Karpas-422 (cell line): Measurements from ENCODE around the gene ILDR2. TPM values are rescaled to one million over a fixed set of nuclear protein-coding genes. Genes with fewer than 3 reads are reported as not detected.

Experiments used
- DNase-seq: peaks from one replicate; pipeline ENCODE4 v3.0.0-alpha.2; 2015
- H2AFZ ChIP-seq: fragments of 200-600 bp; sonication (generic); 2 replicates; pipeline ENCODE4 v1.6.1; 2014; ENCODE audit warnings: antibody characterized with exemption, low read length, mixed read lengths
- H3K27ac ChIP-seq: fragments of 200-600 bp; sonication (generic); 2 replicates; pipeline ENCODE4 v1.5.1; 2014; ENCODE audit warnings: mild to moderate bottlenecking, low read length, moderate library complexity
- H3K27me3 ChIP-seq: fragments of 200-600 bp; sonication (generic); 2 replicates; pipeline ENCODE4 v1.6.1; 2014; ENCODE audit warnings: low read length, mixed read lengths
- H3K36me3 ChIP-seq: fragments of 200-600 bp; sonication (generic); 2 replicates; pipeline ENCODE4 v1.6.1; 2014; ENCODE audit warnings: low read length, mixed read lengths; ENCODE audit not compliant: insufficient read depth
- H3K4me1 ChIP-seq: fragments of 200-600 bp; sonication (generic); 2 replicates; pipeline ENCODE4 v1.6.1; 2014; ENCODE audit warnings: mild to moderate bottlenecking, low read length, mixed read lengths
- H3K4me2 ChIP-seq: fragments of 200-600 bp; sonication (generic); 2 replicates; pipeline ENCODE4 v1.6.1; 2014; ENCODE audit warnings: low read length, low read depth, mild to moderate bottlenecking; ENCODE audit not compliant: poor library complexity, severe bottlenecking
- H3K4me3 ChIP-seq: fragments of 200-600 bp; sonication (generic); 2 replicates; pipeline ENCODE4 v1.5.1; 2014; ENCODE audit warnings: mild to moderate bottlenecking, antibody characterized with exemption, low read length, mixed read lengths
- H3K79me2 ChIP-seq: fragments of 200-600 bp; sonication (generic); 2 replicates; pipeline ENCODE4 v1.6.1; 2014; ENCODE audit warnings: mild to moderate bottlenecking, low read length, mixed read lengths
- H3K9ac ChIP-seq: fragments of 200-600 bp; sonication (generic); 2 replicates; pipeline ENCODE4 v1.6.0; 2014; ENCODE audit warnings: low read length
- H3K9me2 ChIP-seq: fragments of 200-600 bp; sonication (generic), shearing (Covaris generic); replicated peaks from 2 replicates; pipeline ENCODE4 v1.6.0; 2014; ENCODE audit warnings: mild to moderate bottlenecking, low read length, moderate library complexity; ENCODE audit not compliant: insufficient read depth
- H3K9me3 ChIP-seq: fragments of 300-700, 200-600 bp; sonication (generic); 2 replicates; pipeline ENCODE4 v1.6.1; 2014; ENCODE audit warnings: low read length, mixed read lengths
- H4K20me1 ChIP-seq: fragments of 200-600 bp; sonication (generic); 2 replicates; pipeline ENCODE4 v1.6.1; 2014; ENCODE audit warnings: mild to moderate bottlenecking, antibody characterized with exemption, low read length, low read depth; ENCODE audit not compliant: insufficient read depth
- total RNA-seq: library from RNA; depleted of rRNA; stranded (reverse); fragments of >200 nt; shearing (Covaris generic); gene quantifications from 2 replicates; pipeline ENCODE4 v1.2.3, GENCODE V29; 2014; ENCODE audit warnings: low replicate concordance

The ILDR2 gene
- total RNA-seq, 1 experiment from 2014 or later: 30.7 TPM

- Histone ChIP-seq H3K9me3 (no peaks in the 10 kb centered on the region), H3K27ac (peak overlapping the region; percentile 27; the same call in 1 of the 2 replicates), H3K79me2 (no peaks in the 10 kb centered on the region), H4K20me1 (no peaks in the 10 kb centered on the region), H3K4me2 (no peak overlapping the region), H3K9me2 (no peaks in the 10 kb centered on the region), H3K4me1 (peaks cover 23% of the 10 kb centered on the region), H2AFZ (no peak overlapping the region), H3K9ac (no peak overlapping the region), H3K4me3 (no peak overlapping the region), H3K27me3 (no peaks in the 10 kb centered on the region), H3K36me3 (no peaks in the 10 kb centered on the region; the same call in 1 of the 2 replicates)
- DNase-seq: no peak
Measured at GRCh38 chr1:166925810-166926478, 49.4 kb downstream of the ILDR2 start.

- H3K4me3 ChIP-seq: no peak overlapping the region
- no peak overlapping the region for H3K9ac ChIP-seq
- DNase-seq: peak; percentile 70
- no peak overlapping the region for H2AFZ ChIP-seq
- H3K79me2 ChIP-seq: no peaks in the 10 kb centered on the region
- no peaks in the 10 kb centered on the region for H3K9me2 ChIP-seq
- H3K9me3 ChIP-seq: no peaks in the 10 kb centered on the region
- no peaks in the 10 kb centered on the region; the same call in 1 of the 2 replicates for H3K36me3 ChIP-seq
- H3K27ac ChIP-seq: peak overlapping the region; percentile 27; the same call in 1 of the 2 replicates
- H4K20me1 ChIP-seq: no peaks in the 10 kb centered on the region
- H3K27me3 ChIP-seq: no peaks in the 10 kb centered on the region
- peaks cover 19% of the 10 kb centered on the region for H3K4me1 ChIP-seq
- H3K4me2 ChIP-seq: peak overlapping the region; percentile 11
Measured at GRCh38 chr1:166924823-166925541, 50.4 kb downstream of the ILDR2 start.

GRCh38 chr1:166920561-166921475 is 54.5 kb downstream of the ILDR2 start:
- DNase-seq: no peak
- H3K27ac ChIP-seq: no peak overlapping the region
- H2AFZ ChIP-seq: no peak overlapping the region
- no peaks in the 10 kb centered on the region for H3K9me2 ChIP-seq
- no peak overlapping the region for H3K4me3 ChIP-seq
- no peak overlapping the region for H3K9ac ChIP-seq
- no peaks in the 10 kb centered on the region for H3K79me2 ChIP-seq
- H3K27me3 ChIP-seq: no peaks in the 10 kb centered on the region
- no peaks in the 10 kb centered on the region for H3K9me3 ChIP-seq
- H4K20me1 ChIP-seq: no peaks in the 10 kb centered on the region
- H3K36me3 ChIP-seq: no peaks in the 10 kb centered on the region; the same call in 1 of the 2 replicates
- H3K4me2 ChIP-seq: no peak overlapping the region
- H3K4me1 ChIP-seq: peaks cover 18% of the 10 kb centered on the region

GRCh38 chr1:166918956-166919316 is 56.4 kb downstream of the ILDR2 start:
- Histone ChIP-seq H3K79me2 (no peaks in the 10 kb centered on the region), H3K4me3 (no peak overlapping the region), H3K4me1 (no peaks in the 10 kb centered on the region), H3K27me3 (no peaks in the 10 kb centered on the region), H2AFZ (no peak overlapping the region), H3K9ac (no peak overlapping the region), H3K9me3 (no peaks in the 10 kb centered on the region), H3K27ac (no peak overlapping the region), H3K36me3 (no peaks in the 10 kb centered on the region), H3K4me2 (no peak overlapping the region), H4K20me1 (no peaks in the 10 kb centered on the region), H3K9me2 (no peaks in the 10 kb centered on the region)
- DNase-seq: no peak

- H3K9me3 ChIP-seq: no peaks in the 10 kb centered on the region
- H3K79me2 ChIP-seq: no peaks in the 10 kb centered on the region
- no peak overlapping the region for H3K27ac ChIP-seq
- H3K9ac ChIP-seq: no peak overlapping the region
- no peak for DNase-seq
- no peak overlapping the region for H3K4me2 ChIP-seq
- no peaks in the 10 kb centered on the region for H3K9me2 ChIP-seq
- H3K4me3 ChIP-seq: no peak overlapping the region
- H3K27me3 ChIP-seq: no peaks in the 10 kb centered on the region
- H3K4me1 ChIP-seq: no peaks in the 10 kb centered on the region
- no peak overlapping the region for H2AFZ ChIP-seq
- no peaks in the 10 kb centered on the region for H4K20me1 ChIP-seq
- no peaks in the 10 kb centered on the region for H3K36me3 ChIP-seq
Measured at GRCh38 chr1:166918088-166918955, 57.0 kb downstream of the ILDR2 start.

GRCh38 chr1:166915941-166916340 is 59.4 kb downstream of the ILDR2 start:
- H3K36me3 ChIP-seq: no peaks in the 10 kb centered on the region; the same call in 1 of the 2 replicates
- no peak overlapping the region for H3K27ac ChIP-seq
- no peaks in the 10 kb centered on the region for H4K20me1 ChIP-seq
- peaks cover 5% of the 10 kb centered on the region for H3K9me3 ChIP-seq
- H3K9ac ChIP-seq: no peak overlapping the region
- no peaks in the 10 kb centered on the region for H3K4me1 ChIP-seq
- no peak overlapping the region for H3K4me2 ChIP-seq
- no peaks in the 10 kb centered on the region for H3K27me3 ChIP-seq
- no peaks in the 10 kb centered on the region for H3K9me2 ChIP-seq
- H3K4me3 ChIP-seq: no peak overlapping the region
- H2AFZ ChIP-seq: no peak overlapping the region
- no peak for DNase-seq
- no peaks in the 10 kb centered on the region for H3K79me2 ChIP-seq

GRCh38 chr1:166915042-166915441 is 60.3 kb downstream of the ILDR2 start:
- H3K27me3 ChIP-seq: no peaks in the 10 kb centered on the region
- H3K9ac ChIP-seq: no peak overlapping the region
- no peak for DNase-seq
- H3K79me2 ChIP-seq: no peaks in the 10 kb centered on the region
- H3K27ac ChIP-seq: no peak overlapping the region
- H3K36me3 ChIP-seq: no peaks in the 10 kb centered on the region; the same call in 1 of the 2 replicates
- H3K9me2 ChIP-seq: no peaks in the 10 kb centered on the region
- H3K9me3 ChIP-seq: peaks cover 5% of the 10 kb centered on the region
- H3K4me2 ChIP-seq: no peak overlapping the region
- no peak overlapping the region for H3K4me3 ChIP-seq
- no peak overlapping the region for H2AFZ ChIP-seq
- H4K20me1 ChIP-seq: no peaks in the 10 kb centered on the region
- H3K4me1 ChIP-seq: 0 out of 2 replicates have a peak, but pooled peaks cover 4% of the 10 kb centered on the region
